ENCODE data around the gene TMEM179. TPM values are rescaled to one million over a fixed set of nuclear protein-coding genes. Genes with fewer than 3 reads are reported as not detected.

The TMEM179 gene
- total RNA-seq, 3 donors from 2014 or later (not counting 1 experiment from before 2014, with no cell fraction given) = not detected

DNA sequence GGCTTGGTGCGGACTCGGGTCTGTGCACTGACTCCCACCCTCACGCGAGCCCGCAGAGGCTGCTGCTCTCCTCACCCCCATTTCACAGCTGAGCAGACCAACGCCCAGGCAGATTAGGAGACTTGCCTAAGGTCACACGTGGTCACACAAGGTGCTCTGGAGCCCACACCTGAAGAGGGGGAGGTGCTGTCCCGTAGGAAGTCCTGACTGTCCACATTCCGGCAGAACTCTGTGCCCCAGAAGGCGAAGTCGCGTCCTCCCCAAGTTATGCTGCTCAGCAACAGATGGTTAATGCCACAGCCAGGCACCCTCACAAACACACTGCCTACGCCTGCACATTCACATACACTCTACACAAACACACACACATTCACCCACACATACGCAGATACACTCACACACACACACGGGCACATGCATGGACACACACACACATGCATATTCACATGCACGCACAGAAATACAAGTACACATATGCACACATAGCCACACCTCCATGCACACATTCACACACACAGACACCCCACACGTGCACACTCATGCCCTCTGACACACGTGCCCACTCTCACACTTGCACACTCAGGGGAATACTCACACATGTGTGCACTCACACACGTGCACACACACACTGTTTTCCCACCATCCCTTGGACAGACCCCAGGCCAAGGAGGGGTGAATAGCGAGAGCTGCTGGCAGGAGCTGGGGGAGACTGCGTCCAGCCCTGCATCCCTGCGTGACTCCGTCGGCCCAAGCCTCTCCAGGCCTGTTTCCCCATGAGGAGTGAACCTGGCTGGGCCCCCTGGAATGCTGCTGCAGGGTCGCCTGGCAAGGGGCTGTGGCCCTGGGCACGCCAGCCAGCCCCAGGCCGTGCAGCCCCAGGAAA lies 20.9 kb downstream of the TMEM179 start:
- Histone ChIP-seq H3K27ac (ENCODE audit: low read length) (no peak overlapping the region), H3K36me3 (ENCODE audit: control insufficient read depth, insufficient read depth, low read length) (no peaks in the 10 kb centered on the region), H3K9me3 (ENCODE audit: control insufficient read depth, insufficient read depth, low read length) (no peaks in the 10 kb centered on the region), H3K27me3 (ENCODE audit: control insufficient read depth, insufficient read depth, low read length) (no peaks in the 10 kb centered on the region), H3K4me1 (ENCODE audit: control insufficient read depth, insufficient read depth, low read length) (no peaks in the 10 kb centered on the region), H3K4me3 (ENCODE audit: low read length) (no peak overlapping the region)
- ATAC-seq (no peak), DNase-seq (no peak)
- H3K4me3 Mint-ChIP-seq = no peak overlapping the region
- TF ChIP-seq, protein P1, sequence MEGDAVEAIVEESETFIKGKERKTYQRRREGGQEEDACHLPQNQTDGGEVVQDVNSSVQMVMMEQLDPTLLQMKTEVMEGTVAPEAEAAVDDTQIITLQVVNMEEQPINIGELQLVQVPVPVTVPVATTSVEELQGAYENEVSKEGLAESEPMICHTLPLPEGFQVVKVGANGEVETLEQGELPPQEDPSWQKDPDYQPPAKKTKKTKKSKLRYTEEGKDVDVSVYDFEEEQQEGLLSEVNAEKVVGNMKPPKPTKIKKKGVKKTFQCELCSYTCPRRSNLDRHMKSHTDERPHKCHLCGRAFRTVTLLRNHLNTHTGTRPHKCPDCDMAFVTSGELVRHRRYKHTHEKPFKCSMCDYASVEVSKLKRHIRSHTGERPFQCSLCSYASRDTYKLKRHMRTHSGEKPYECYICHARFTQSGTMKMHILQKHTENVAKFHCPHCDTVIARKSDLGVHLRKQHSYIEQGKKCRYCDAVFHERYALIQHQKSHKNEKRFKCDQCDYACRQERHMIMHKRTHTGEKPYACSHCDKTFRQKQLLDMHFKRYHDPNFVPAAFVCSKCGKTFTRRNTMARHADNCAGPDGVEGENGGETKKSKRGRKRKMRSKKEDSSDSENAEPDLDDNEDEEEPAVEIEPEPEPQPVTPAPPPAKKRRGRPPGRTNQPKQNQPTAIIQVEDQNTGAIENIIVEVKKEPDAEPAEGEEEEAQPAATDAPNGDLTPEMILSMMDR (IDR thresholded peaks at IDR 0.05) = no peak
- H3K4me1 Mint-ChIP-seq = no peaks in the 10 kb centered on the region
- 80% methylated on average over 27 of the region's 27 CpGs for WGBS (ENCODE audit: insufficient coverage)
- H3K36me3 Mint-ChIP-seq = no peaks in the 10 kb centered on the region
- no peak overlapping the region for H3K27ac Mint-ChIP-seq
- no peaks in the 10 kb centered on the region for H3K9me3 Mint-ChIP-seq
- intact Hi-C loops (cut with micrococcal nuclease) = no loop called here
- peaks cover 0 to 2% of the 10 kb centered on the region in 2 donors for H3K27me3 Mint-ChIP-seq (ENCODE audit: low read depth in 2 of 2)

DNA sequence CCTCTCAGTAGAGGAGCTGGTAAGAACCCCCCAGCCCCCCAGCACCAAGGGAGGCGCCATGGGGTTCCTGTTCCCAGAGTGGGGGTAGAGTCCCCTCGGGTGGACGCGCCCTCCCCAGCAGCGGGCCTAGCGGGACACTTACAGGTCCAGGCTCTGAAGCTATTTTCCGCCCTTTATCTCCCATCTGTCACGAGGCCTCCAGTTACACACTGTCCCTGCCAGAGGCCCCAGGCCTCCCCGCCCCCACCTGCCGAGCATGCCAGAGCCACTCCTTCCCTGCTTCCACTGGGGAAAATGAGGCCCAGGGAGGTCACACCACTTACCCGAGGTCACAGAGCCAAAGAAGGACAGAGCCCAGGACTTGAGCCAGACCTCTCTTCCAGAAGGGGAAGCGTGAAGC lies 21.9 kb downstream of the TMEM179 start:
- H3K27me3 ChIP-seq (ENCODE audit: control insufficient read depth, insufficient read depth, low read length) = no peaks in the 10 kb centered on the region
- no peak overlapping the region for H3K27ac ChIP-seq (ENCODE audit: low read length)
- TF ChIP-seq, protein P1 (IDR thresholded peaks at IDR 0.05) = no peak
- H3K4me1 ChIP-seq (ENCODE audit: control insufficient read depth, insufficient read depth, low read length) = no peaks in the 10 kb centered on the region
- Mint-ChIP-seq H3K27me3 (ENCODE audit: low read depth in 2 of 2) (peaks cover 0 to 2% of the 10 kb centered on the region in 2 donors), H3K36me3 (no peaks in the 10 kb centered on the region), H3K27ac (no peak overlapping the region), H3K4me3 (no peak overlapping the region), H3K4me1 (no peaks in the 10 kb centered on the region), H3K9me3 (no peaks in the 10 kb centered on the region)
- H3K4me3 ChIP-seq (ENCODE audit: low read length) = no peak overlapping the region
- ATAC-seq = no peak
- no peaks in the 10 kb centered on the region for H3K9me3 ChIP-seq (ENCODE audit: control insufficient read depth, insufficient read depth, low read length)
- WGBS (ENCODE audit: insufficient coverage) = 66% methylated on average over 12 of the region's 12 CpGs
- intact Hi-C loops (cut with micrococcal nuclease) = no loop called here
- H3K36me3 ChIP-seq (ENCODE audit: control insufficient read depth, insufficient read depth, low read length) = no peaks in the 10 kb centered on the region
- DNase-seq = no peak

DNA sequence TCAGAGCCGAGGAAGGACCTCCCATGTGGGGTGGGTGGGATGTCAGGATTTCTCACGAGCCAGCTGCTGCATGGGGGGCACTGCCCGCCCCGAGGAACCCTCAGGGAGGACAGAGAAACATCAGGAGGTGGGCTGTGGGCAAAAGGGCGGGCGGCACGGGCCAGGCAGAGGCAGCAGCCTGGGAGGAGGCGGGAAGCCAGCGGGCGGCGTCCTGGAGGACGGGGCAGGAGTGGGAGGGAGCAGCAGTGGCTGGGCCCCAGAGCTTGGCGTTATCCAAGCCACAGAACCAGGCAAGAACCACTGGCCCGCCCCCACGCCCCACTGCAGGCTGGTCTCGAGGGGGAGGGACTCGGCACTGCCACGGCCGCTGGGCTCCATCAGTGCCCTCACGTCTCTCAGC lies 22.6 kb downstream of the TMEM179 start:
- no peak overlapping the region for H3K27ac ChIP-seq (ENCODE audit: low read length)
- 70% methylated on average over 20 of the region's 20 CpGs for WGBS (ENCODE audit: insufficient coverage)
- no peak for DNase-seq
- H3K4me3 ChIP-seq (ENCODE audit: low read length) = no peak overlapping the region
- no peaks in the 10 kb centered on the region for H3K36me3 ChIP-seq (ENCODE audit: control insufficient read depth, insufficient read depth, low read length)
- no peak overlapping the region for H3K4me3 Mint-ChIP-seq
- no peaks in the 10 kb centered on the region for H3K9me3 Mint-ChIP-seq
- TF ChIP-seq, protein P1 (IDR thresholded peaks at IDR 0.05) = no peak
- peaks cover 0 to 2% of the 10 kb centered on the region in 2 donors for H3K27me3 Mint-ChIP-seq (ENCODE audit: low read depth in 2 of 2)
- no peaks in the 10 kb centered on the region for H3K27me3 ChIP-seq (ENCODE audit: control insufficient read depth, insufficient read depth, low read length)
- no peaks in the 10 kb centered on the region for H3K4me1 Mint-ChIP-seq
- no peaks in the 10 kb centered on the region for H3K36me3 Mint-ChIP-seq
- H3K9me3 ChIP-seq (ENCODE audit: control insufficient read depth, insufficient read depth, low read length) = no peaks in the 10 kb centered on the region
- H3K27ac Mint-ChIP-seq = no peak overlapping the region
- no peak for ATAC-seq
- no peaks in the 10 kb centered on the region for H3K4me1 ChIP-seq (ENCODE audit: control insufficient read depth, insufficient read depth, low read length)
- intact Hi-C loops (cut with micrococcal nuclease) = no loop called here

Measured in natural killer cell (primary cell).